H1 (cell line): ENCODE results near the gene LCMT1. TPM values are rescaled to one million over a fixed set of nuclear protein-coding genes. Genes with fewer than 3 reads are reported as not detected.

ENCODE experiments used
- ATF2 ChIP-seq: IDR thresholded peaks from 2 replicates; pipeline ENCODE4 v1.6.1; 2012; ENCODE audit warnings: low read length, inconsistent platforms
- CEBPB ChIP-seq: IDR thresholded peaks from 2 replicates; pipeline ENCODE4 v1.6.1; 2012; ENCODE audit warnings: low read depth, low read length
- CHD2 ChIP-seq: IDR thresholded peaks from 2 replicates; pipeline ENCODE4 v1.6.1; 2012; ENCODE audit warnings: low read length, improper control_type of control experiment
- E2F6 ChIP-seq: IDR thresholded peaks from 2 replicates; pipeline ENCODE4 v1.6.1; 2012; ENCODE audit warnings: inconsistent platforms
- EZH2 ChIP-seq: fragments of 200-600 bp; sonication (generic); IDR thresholded peaks from 2 replicates; pipeline ENCODE4 v1.7.1; 2012; ENCODE audit warnings: low read depth, mild to moderate bottlenecking, moderate library complexity, low read length, inconsistent platforms; ENCODE audit not compliant: severe bottlenecking
- FOSL1 ChIP-seq: IDR thresholded peaks from 2 replicates; pipeline ENCODE4 v1.6.1; 2011; ENCODE audit warnings: mild to moderate bottlenecking, low read depth, low read length, moderate library complexity; ENCODE audit not compliant: insufficient read depth
- MAFK ChIP-seq: IDR thresholded peaks from 2 replicates; pipeline ENCODE4 v1.6.1; 2012; ENCODE audit warnings: low read depth, mild to moderate bottlenecking, improper control_type of control experiment, low read length
- SIX5 ChIP-seq: IDR thresholded peaks from 2 replicates; pipeline ENCODE4 v1.6.1; 2011; ENCODE audit warnings: mild to moderate bottlenecking, low read depth, low read length
- SP2 ChIP-seq: IDR thresholded peaks from 2 replicates; pipeline ENCODE4 v1.6.1; 2012; ENCODE audit warnings: mild to moderate bottlenecking, low read length, inconsistent platforms
- polyA plus RNA-seq, 7 experiments: library from polyadenylated mRNA; depleted of rRNA in 3 of 7; stranded (reverse) in 5 of 7; unstranded in 2 of 7; fragments of >200 nt in 5 of 7; fragments of 200-250 nt in 2 of 7; gene quantifications; 1 replicate in 5 of 7; 2 replicates in 1 of 7; 4 replicates in 1 of 7; pipeline versions ENCODE4 v1.2.1 to v1.2.3, GENCODE V29; 2011 to 2013; ENCODE audit warnings: missing spikeins in 2 of 7, mixed read lengths in 2 of 7
- total RNA-seq: library from RNA; stranded (reverse); fragmentation: NEBNext Ultra II Directional; extraction: Animal tissue kit (Norgen Biotek cat#: 25700); gene quantifications from 2 replicates; pipeline ENCODE4 v1.2.1, GENCODE V29; 2021

Gene LCMT1
- total and polyA plus RNA-seq, 2 of the 8 experiments (the other 6 are each of a cell fraction or from before 2014, with no cell fraction given): 61.0 to 80.8 TPM

- TF ChIP-seq SIX5: no peak
- no peak for TF ChIP-seq MAFK
- no peak for TF ChIP-seq SP2
- no peak for TF ChIP-seq E2F6
- no peak for TF ChIP-seq EZH2
- TF ChIP-seq ATF2: no peak
- TF ChIP-seq CEBPB: no peak
- TF ChIP-seq FOSL1: no peak
- no peak for TF ChIP-seq CHD2
- TF ChIP-seq, all 59 proteins: peak for 0
Measured at GRCh38 chr16:25080420-25081131, 31.0 kb upstream of the LCMT1 start (continued).
